SK-N-SH treated with all-trans-retinoic acid at 6 μM for 48 hours (cell line): ENCODE data around the gene GABBR1.

Source experiments
- ATAC-seq: fragments of 200-7000 bp; cut with Tn5 transposase; 3 replicates; pipeline ENCODE4 v1.9.1; 2020; ENCODE audit warnings: mild to moderate bottlenecking, moderate library complexity
- ARNTL ChIP-seq: fragments of 450-650 bp; formaldehyde crosslinking; IDR thresholded peaks from 2 replicates; pipeline ENCODE4 v1.5.0; 2020; ENCODE audit warnings: low read depth, mild to moderate bottlenecking, moderate library complexity, borderline replicate concordance
- CREB5 ChIP-seq: fragments of 250-450 bp; sonication (Bioruptor Pico); IDR thresholded peaks from 2 replicates; pipeline ENCODE4 v1.5.1; 2020; ENCODE audit warnings: low read depth, mild to moderate bottlenecking, moderate library complexity
- CSDC2 ChIP-seq: fragments of 250-450 bp; sonication (Bioruptor Pico); IDR thresholded peaks from 2 replicates; pipeline ENCODE4 v1.5.0; 2020; ENCODE audit warnings: mild to moderate bottlenecking, moderate library complexity
- CSRNP3 ChIP-seq: fragments of 250-450 bp; sonication (Bioruptor Pico); IDR thresholded peaks from 2 replicates; pipeline ENCODE4 v1.5.1; 2021; ENCODE audit warnings: mild to moderate bottlenecking, moderate library complexity
- ESRRG ChIP-seq: fragments of 250-450 bp; sonication (Bioruptor Pico); IDR thresholded peaks from 2 replicates; pipeline ENCODE4 v1.6.1; 2021; ENCODE audit warnings: mild to moderate bottlenecking
- GLIS3 ChIP-seq: fragments of 250-450 bp; sonication (Bioruptor Pico); IDR thresholded peaks from 2 replicates; pipeline ENCODE4 v1.5.0; 2020; ENCODE audit warnings: mild to moderate bottlenecking, moderate library complexity
- ISL1 ChIP-seq: fragments of 250-450 bp; sonication (Bioruptor Pico); IDR thresholded peaks from 2 replicates; pipeline ENCODE4 v2.1.2; 2022; ENCODE audit warnings: mild to moderate bottlenecking, moderate library complexity
- OSR1 ChIP-seq: fragments of 250-450 bp; sonication (Bioruptor Pico); IDR thresholded peaks from 2 replicates; pipeline ENCODE4 v1.8.0; 2022; ENCODE audit warnings: moderate library complexity, mild to moderate bottlenecking, inconsistent platforms
- PATZ1 ChIP-seq: fragments of 250-450 bp; sonication (Bioruptor Pico); IDR thresholded peaks from 2 replicates; pipeline ENCODE4 v1.8.0; 2020; ENCODE audit warnings: mild to moderate bottlenecking, moderate library complexity, borderline replicate concordance
- POU6F1 ChIP-seq: fragments of 250-450 bp; sonication (Bioruptor Pico); IDR thresholded peaks from 2 replicates; pipeline ENCODE4 v1.8.0; 2021; ENCODE audit warnings: low read depth, mild to moderate bottlenecking, moderate library complexity, borderline replicate concordance
- PPARA ChIP-seq: fragments of 250-450 bp; sonication (Bioruptor Pico); IDR thresholded peaks from 2 replicates; pipeline ENCODE4 v1.5.0; 2020; ENCODE audit warnings: mild to moderate bottlenecking, borderline replicate concordance
- RARB ChIP-seq: fragments of 250-450 bp; sonication (Bioruptor Pico); IDR thresholded peaks from 2 replicates; pipeline ENCODE4 v1.8.0; 2021; ENCODE audit warnings: mild to moderate bottlenecking, moderate library complexity
- SNAI2 ChIP-seq: fragments of 250-450 bp; sonication (Bioruptor Pico); IDR thresholded peaks from 2 replicates; pipeline ENCODE4 v1.5.0; 2020; ENCODE audit warnings: mild to moderate bottlenecking, moderate library complexity
- TCF4 ChIP-seq: fragments of 250-450 bp; sonication (Bioruptor Pico); IDR thresholded peaks from 2 replicates; pipeline ENCODE4 v1.8.0; 2021; ENCODE audit warnings: mild to moderate bottlenecking, moderate library complexity, borderline replicate concordance
- TSHZ2 ChIP-seq: fragments of 250-450 bp; sonication (Bioruptor Pico); IDR thresholded peaks from 2 replicates; pipeline ENCODE4 v1.5.0; 2020; ENCODE audit warnings: mild to moderate bottlenecking, moderate library complexity
- ZC3H10 ChIP-seq: fragments of 250-450 bp; sonication (Bioruptor Pico); IDR thresholded peaks from 2 replicates; pipeline ENCODE4 v1.5.1; 2021; ENCODE audit warnings: mild to moderate bottlenecking, moderate library complexity
- ZFP3 ChIP-seq: fragments of 250-450 bp; sonication (Bioruptor Pico); IDR thresholded peaks from 2 replicates; pipeline ENCODE4 v1.5.0; 2020; ENCODE audit warnings: mild to moderate bottlenecking, moderate library complexity
- ZFP30 ChIP-seq: fragments of 450-650 bp; formaldehyde crosslinking; IDR thresholded peaks from 2 replicates; pipeline ENCODE4 v1.5.0; 2022; ENCODE audit warnings: mild to moderate bottlenecking, moderate library complexity
- ZNF565 ChIP-seq: fragments of 450-650 bp; formaldehyde crosslinking; conservative IDR thresholded peaks from 2 replicates; pipeline ENCODE4 v1.5.0; 2020; ENCODE audit warnings: low read depth, mild to moderate bottlenecking, moderate library complexity
- ZNF70 ChIP-seq: fragments of 450-650 bp; formaldehyde crosslinking; IDR thresholded peaks from 2 replicates; pipeline ENCODE4 v1.5.0; 2020; ENCODE audit warnings: mild to moderate bottlenecking, moderate library complexity
- ZNF8 ChIP-seq: fragments of 450-650 bp; formaldehyde crosslinking; IDR thresholded peaks from 2 replicates; pipeline ENCODE4 v1.5.0; 2020; ENCODE audit warnings: mild to moderate bottlenecking, moderate library complexity

The GABBR1 gene

GRCh38 chr6:29522227-29522626, 110.8 kb downstream of the GABBR1 start:
- no peak for TF ChIP-seq ZFP3 (CRISPR knock-in tag)
- no peak for TF ChIP-seq CREB5 (CRISPR knock-in tag)
- no peak for TF ChIP-seq POU6F1 (CRISPR knock-in tag)
- TF ChIP-seq ZC3H10 (CRISPR knock-in tag), result no peak
- TF ChIP-seq RARB (CRISPR knock-in tag), result no peak
- no peak for TF ChIP-seq ARNTL (CRISPR knock-in tag)
- no peak for TF ChIP-seq ZFP30 (CRISPR knock-in tag)
- no peak for TF ChIP-seq ESRRG (CRISPR knock-in tag)
- no peak for TF ChIP-seq TCF4
- no peak for TF ChIP-seq OSR1 (CRISPR knock-in tag)
- ATAC-seq, result no peak

GRCh38 chr6:29521006-29521680, 111.8 kb downstream of the GABBR1 start:
- ATAC-seq, result no peak
- TF ChIP-seq ZC3H10 (CRISPR knock-in tag) (no peak), SNAI2 (no peak), ZNF8 (CRISPR knock-in tag) (no peak), POU6F1 (CRISPR knock-in tag) (no peak), ISL1 (CRISPR knock-in tag) (no peak), ZFP3 (CRISPR knock-in tag) (no peak), TSHZ2 (CRISPR knock-in tag) (no peak), ZNF70 (CRISPR knock-in tag) (no peak), ARNTL (CRISPR knock-in tag) (no peak), ZFP30 (CRISPR knock-in tag) (no peak), GLIS3 (CRISPR knock-in tag) (no peak), RARB (CRISPR knock-in tag) (no peak), ZNF565 (CRISPR knock-in tag) (no peak), PPARA (no peak), CSDC2 (CRISPR knock-in tag) (no peak), CREB5 (CRISPR knock-in tag) (no peak), TCF4 (no peak), CSRNP3 (CRISPR knock-in tag) (no peak), PATZ1 (CRISPR knock-in tag) (no peak)
